HG03066 (cell line): ENCODE data around the gene FADS3.

Experiments used
- ATAC-seq: cut with Tn5 transposase; IDR thresholded peaks from one replicate; pipeline ENCODE4 v1.9.1; 2021; ENCODE audit warnings: low read depth; ENCODE audit not compliant: unreplicated experiment

Gene FADS3

GRCh38 chr11:61914471-61915171 is 23.3 kb upstream of the FADS3 start:
- no peak for ATAC-seq

- ATAC-seq = no peak
Observed at GRCh38 chr11:61913699-61914395, 22.5 kb upstream of the FADS3 start.

GRCh38 chr11:61912991-61913698 is 21.8 kb upstream of the FADS3 start:
- no peak for ATAC-seq

GRCh38 chr11:61912530-61912898 is 21.2 kb upstream of the FADS3 start:
- ATAC-seq = no peak

- ATAC-seq = no peak
Observed at GRCh38 chr11:61911701-61912529, 20.6 kb upstream of the FADS3 start.

- no peak for ATAC-seq
Observed at GRCh38 chr11:61911128-61911700, 19.9 kb upstream of the FADS3 start.

- ATAC-seq = no peak
Observed at GRCh38 chr11:61910187-61911127, 19.1 kb upstream of the FADS3 start.

GRCh38 chr11:61908730-61909316 is 17.5 kb upstream of the FADS3 start:
- no peak for ATAC-seq

- ATAC-seq = no peak
Observed at GRCh38 chr11:61907871-61908729, 16.8 kb upstream of the FADS3 start.

- ATAC-seq = no peak
Observed at GRCh38 chr11:61907282-61907681, 15.9 kb upstream of the FADS3 start.

- no peak for ATAC-seq
Observed at GRCh38 chr11:61906522-61906909, 15.2 kb upstream of the FADS3 start.

GRCh38 chr11:61905801-61906521 is 14.6 kb upstream of the FADS3 start:
- no peak for ATAC-seq

GRCh38 chr11:61905067-61905696 is 13.8 kb upstream of the FADS3 start:
- no peak for ATAC-seq

GRCh38 chr11:61904539-61905048 is 13.2 kb upstream of the FADS3 start:
- no peak for ATAC-seq

- no peak for ATAC-seq
Observed at GRCh38 chr11:61903845-61904244, 12.5 kb upstream of the FADS3 start.

GRCh38 chr11:61902313-61902712 is 11.0 kb upstream of the FADS3 start:
- ATAC-seq = no peak

GRCh38 chr11:61901397-61901796 is 10.1 kb upstream of the FADS3 start:
- no peak for ATAC-seq
